ENCODE data around the gene MRPL52.
"Not testable (repeated sequence)": the region's sequence is repeated elsewhere in the genome, so short reads cannot be mapped to it uniquely, and the experiment has no call there.

The MRPL52 gene

DNA sequence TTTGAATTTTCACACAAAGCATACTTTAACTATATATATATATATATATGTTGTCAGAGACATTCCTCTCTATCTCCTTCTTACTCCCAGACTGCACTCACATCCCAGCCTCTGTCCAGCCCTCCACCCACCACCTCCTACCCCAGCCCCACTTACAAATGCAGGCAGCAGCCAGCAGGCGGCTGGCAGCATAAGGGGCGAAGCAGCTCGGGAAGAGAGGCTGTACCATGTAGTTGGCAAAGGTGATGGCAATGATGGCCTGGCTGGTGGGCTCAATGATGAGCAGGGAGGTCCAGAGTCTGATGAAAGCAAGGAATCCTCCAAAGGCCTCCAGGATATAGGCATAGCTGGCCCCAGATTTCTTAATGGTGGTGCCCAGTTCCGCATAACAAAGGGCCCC is 16.9 kb upstream of the MRPL52 start:
- DNase-seq: no peak

DNA sequence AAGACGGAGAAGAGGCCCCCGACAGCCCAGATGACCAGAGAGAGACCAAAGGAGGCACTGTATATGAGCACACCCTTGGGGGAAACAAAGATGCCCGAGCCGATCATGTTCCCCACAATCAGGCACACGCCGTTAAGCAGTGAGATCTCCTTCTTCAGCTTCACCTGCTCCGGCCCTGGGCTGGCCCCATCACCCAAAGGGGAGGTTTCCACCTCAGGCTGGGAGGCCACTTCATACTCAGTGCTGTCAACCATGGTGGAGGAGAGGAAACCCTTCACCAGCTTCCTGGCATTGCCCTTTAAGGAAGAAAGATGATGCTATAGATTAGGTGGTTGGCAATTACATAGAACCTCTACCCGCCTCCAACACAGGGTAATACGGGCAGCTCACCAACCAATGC is 16.5 kb upstream of the MRPL52 start:
- DNase-seq: no peak

DNA sequence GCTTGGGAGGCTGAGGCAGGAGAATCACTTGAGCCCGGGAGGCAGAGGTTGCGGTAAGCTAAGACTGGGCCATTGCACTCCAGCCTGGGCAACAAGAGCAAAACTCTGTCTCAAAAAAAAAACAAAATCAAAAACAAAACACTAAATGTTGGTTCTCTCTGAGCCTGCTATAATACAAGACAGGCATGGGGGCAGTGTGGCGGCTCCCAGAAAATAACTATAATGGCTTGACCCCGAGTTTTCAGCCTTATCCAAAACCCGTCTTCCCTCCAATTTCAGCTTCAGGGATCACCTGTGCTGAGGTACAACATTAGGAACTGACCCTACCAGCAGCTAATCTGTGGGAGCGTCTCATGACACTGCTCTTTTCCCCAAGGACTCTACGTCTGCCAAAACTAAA is 15.3 kb upstream of the MRPL52 start:
- no peak for DNase-seq

DNA sequence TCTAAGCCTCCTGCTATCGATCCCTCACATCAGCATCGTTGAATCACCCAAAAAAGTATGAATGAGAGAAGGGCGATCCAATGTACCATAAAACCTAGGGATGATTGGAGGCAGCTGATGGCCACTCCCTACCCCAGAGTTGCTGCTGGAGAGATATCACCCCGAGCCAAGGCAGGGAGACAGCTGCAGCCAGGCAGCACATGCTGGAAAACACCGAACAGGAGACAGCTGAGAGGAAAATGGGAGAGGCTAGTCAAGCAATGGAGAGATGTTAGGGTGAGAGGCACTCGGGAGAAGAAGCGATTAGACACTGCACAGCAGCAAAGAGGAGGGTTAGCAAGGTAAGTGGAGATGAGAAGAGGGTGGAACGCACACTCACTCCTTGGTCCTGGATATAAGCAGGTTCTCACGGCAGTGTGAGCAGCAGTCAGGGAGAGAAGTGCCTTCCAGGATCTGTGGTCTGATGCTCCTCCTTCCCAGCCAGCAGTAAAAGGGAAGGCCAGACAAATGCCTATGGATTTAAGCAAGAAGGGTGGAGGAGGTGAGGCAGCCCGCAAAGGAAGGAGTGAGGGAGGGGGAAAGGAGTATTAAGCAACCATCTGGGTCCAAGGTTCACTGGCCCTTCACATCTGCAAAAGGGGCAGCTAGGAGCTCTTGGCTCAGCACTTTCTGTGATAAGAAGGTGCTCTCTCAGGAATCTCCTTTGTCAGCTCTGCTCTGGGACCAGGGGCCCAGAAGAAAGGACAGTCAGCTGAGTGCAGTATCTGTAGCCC is 14.6 kb upstream of the MRPL52 start, which contains the start of gene SLC7A7:
SLC7A7 (minus strand) TSS at position 495 of the 773 bp plus-strand sequence. CDS start 2,037 bp downstream, outside the sequence.
- DNase-seq: no peak

DNA sequence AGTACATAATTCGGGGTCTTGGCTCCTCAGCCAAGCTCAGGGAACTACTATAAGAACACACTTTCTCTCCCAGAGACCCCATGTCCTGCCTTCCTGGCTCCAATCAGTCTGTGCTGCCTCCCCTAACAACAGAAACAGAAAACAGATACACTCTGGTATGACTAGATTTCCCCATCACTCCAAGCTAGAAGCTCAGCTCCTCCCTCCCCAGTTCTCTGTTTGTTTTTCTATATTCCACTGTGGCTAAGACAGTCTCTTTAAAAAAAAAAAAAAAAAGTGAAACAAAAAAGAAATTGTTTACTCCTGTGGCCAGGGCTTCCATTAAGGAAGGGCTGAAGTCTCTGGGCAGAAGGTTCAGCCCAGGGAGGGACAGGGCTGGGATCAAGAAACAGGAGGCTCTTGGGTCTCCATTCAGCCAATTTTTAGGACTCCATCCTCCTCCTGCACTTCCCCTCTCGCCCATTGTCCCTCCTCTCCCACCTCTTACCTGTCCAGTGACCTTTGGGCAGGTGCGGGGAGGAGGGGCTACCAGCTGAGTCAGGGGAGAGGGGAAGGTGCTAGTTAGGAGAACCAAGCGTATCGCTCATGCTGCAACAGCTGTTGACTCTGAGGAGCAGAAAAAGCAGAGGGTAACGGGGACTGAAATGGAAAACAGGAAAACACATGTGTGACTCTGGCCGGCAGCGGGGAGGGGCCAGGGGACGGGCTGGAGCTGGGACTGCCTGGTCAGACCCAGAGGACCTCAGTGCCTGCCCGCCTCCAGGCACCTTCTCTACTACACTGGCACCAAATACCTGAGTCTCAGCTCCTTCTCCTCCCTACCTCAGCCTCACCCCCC is 10.3 kb upstream of the MRPL52 start:
- DNase-seq: no peak

DNA sequence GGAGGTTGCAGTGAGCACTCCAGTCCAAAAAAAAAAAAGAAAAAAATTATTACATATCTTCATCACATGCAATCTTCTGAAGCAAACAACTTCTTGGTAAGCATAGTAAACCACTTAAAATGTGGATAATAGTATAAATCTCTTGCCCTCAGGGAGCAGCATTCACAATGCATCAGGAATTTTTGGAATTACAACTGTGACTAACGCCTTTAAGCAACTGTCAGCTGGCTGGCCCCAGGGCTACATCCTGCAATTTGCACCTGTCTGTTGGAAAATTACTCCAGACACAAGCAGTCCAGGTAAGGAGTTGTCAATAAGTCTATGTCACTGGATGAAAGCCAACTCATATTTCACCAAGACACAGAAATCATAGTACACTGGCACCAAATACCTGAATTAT is 9.0 kb upstream of the MRPL52 start:
- DNase-seq: no peak

DNA sequence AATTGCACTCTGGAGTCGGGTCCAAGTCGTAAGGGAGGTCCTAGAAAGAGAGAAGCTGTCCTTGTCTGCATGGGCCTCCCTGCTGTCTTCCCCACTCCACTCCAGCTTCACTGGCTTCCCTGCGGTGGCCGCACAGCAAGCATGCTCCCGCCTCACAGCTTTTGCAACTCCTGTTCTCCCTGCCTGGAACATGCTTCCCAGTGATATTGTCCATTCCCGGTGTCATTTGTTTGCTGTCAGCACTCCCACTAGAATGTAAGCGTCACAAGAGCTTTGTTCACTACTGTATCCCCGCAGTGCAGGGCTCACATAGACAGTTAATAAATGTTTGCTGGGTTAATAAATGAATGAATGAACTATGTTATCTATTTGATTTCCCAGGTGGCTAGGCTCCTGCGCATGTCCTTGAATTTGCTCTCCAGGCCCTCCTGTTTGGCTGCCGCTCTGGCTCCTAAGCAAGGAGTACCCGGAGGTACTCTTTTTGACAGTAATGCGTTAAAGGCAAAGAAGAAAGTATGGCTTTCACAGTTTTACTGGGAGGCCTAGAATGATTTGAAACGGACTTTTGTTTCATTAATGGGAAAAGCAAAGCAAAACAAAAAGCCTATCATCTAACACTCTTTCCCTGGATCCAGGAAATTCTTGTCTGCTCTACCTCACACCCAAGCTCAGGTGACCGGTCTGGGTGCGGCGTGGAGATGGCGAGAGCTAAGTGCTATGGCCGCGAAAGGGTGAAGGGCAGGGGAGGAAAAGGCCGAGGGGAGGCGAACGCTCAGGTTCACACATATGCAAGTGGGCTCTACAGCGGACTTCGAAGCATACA is 8.3 kb upstream of the MRPL52 start:
- DNase-seq: no peak

DNA sequence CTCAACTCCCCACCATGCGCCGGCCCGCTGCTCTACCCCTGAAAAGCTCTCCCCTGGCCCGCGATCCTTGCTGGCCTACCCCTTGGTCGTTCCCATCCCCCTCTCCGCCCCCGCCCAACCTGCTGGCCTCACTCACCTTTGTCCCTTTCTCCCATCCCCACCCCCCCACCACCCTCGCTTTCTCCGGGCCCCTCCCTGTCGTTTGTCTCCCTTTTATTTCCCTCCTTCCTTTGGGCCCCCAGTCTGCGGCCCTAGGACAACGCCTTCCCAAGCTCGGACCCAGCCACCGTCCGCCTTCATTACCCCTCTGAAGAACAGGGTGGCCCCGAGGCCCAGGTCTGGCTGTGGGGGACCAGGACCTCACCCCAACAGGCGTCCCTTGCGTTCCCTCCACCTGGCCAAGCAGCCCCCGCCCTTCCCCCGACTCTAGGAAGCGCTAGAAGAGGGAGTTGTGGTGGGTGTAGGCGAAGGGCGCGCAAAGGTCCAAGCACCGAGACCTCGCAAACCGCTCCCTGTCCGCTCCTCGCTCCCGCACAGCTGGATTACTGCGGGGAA is 7.6 kb upstream of the MRPL52 start:
- no peak for DNase-seq

DNA sequence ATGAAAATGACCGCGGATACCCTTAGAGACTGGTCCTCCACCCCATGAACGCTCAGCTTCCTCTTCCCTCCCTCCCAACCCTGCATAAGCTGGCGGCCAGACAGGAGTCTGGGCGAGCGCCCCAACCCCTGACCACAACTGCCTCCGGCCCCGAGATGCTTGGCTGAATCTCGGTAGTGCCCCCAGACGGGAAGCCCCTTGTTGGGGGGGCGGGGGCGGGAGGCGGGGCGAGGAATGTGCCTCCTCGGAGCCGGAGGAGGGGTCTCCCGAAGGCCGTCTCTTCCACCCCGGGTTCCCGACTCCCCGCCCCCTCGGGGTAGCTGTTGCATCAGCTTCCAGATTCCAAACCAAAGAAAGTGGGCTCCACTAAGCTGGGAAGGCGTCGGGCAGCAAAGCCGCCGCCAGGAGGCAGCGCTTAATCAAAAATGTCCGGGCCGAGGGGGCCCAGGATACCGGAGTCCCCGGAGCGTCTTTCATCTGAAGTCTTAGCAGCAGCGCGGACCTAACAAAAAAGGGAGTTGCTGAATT is 7.1 kb upstream of the MRPL52 start:
- DNase-seq: peak; percentile 74

DNA sequence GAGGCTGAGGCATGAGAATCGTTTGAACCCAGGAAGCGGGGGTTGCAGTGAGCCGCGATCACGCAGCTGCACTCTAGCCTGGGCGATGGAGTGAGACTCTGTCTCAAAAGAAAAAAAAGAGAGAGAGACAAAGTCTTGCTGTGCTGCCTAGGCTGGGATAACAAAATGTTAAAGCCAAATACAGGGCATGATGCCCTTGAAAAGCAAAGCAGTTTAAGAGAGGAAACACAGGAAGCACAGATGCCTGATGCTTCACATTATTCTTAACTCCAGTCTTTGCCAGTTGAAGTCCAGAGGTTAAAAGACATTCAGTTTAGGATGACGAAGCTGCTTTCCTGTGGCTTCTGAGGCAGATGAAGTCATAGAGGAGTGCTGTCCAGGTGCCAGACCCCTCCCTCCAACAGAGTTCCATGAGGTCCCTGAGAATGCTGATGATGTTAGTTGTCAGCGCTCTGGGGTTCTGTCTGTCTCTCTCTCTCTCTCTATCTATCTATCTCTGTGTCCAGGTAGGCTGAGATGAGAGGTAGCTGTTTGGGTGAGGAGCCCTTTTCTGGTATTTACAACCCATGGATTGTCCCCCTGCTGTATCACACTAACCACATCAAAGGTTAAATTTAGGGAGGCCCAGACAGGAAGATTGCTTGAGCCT is 4.9 kb upstream of the MRPL52 start:
- DNase-seq: no peak

DNA sequence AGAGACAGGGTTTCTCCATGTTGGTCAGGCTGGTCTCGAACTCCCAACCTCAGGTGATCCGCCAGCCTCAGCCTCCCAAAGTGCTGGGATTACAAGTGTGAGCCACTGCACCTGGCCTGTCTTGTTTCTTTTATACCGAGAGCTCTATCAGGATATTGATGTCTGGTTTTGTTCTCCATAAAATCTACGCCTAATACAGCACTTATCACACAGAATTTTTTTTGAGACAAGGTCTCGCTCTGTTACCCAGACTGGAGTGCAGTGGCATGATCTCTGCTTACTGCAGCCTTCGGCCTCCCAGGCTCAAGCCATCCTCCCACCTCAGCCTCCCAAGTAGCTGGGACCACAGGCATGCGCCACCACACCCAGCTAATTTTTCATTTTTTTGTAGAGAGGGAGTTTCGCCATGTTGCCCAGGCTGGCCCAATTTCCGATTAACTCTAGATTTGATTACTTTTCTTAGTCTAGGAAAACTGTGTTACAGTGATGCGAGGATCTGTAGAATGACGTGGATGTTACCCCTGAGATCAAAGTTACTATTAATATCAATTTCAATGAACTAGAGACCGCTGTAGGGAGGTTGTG is 519 bp upstream of the MRPL52 start:
- not testable (repeated sequence) for DNase-seq

DNA sequence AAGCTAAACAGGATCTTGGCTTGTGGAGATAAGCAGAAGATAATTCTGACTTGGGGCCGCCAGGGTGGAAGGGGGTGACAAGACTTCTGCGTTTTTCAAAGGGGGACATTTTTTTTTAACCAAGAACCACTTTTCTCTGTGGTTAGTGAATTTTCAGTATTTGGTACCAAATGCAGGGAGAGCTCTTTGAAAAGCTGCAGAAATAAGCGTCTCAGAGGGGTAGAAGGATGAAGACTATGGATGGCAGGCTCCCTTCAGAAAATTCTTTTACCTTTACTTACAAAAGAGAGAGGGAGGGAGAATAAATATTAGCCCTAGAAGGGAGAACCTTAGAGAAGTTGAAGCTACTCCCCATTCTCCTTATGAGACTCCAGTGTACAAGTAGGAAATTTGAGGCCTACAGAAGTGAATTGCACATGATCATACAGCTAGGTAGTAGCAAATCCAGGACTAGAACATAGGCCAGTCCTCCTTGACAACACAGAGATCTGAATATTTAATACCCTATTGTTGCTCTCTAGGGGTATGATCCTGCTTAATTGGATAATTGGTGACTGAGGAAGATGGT is 840 bp downstream of the MRPL52 start:
- DNase-seq: no peak

DNA sequence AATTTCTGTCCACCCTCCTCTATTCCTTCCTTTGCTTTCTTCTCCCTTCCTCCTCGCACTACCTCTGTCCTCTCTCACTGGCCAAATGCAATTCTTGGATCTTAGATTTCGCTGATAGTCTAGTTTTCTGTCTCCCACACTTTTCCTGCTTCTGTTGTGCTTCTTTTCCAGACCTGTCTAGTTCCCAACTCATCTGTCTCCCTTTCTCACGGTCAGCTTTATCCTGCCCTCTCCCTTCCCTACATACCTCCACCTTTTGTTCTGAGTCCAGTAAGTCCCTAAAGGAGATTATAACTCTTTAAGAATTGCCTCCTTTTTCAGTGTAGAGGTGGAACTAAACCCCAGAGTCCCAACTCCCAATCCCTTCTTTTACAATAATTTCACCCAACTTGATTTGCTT is 5.8 kb downstream of the MRPL52 start:
- no peak for DNase-seq

DNA sequence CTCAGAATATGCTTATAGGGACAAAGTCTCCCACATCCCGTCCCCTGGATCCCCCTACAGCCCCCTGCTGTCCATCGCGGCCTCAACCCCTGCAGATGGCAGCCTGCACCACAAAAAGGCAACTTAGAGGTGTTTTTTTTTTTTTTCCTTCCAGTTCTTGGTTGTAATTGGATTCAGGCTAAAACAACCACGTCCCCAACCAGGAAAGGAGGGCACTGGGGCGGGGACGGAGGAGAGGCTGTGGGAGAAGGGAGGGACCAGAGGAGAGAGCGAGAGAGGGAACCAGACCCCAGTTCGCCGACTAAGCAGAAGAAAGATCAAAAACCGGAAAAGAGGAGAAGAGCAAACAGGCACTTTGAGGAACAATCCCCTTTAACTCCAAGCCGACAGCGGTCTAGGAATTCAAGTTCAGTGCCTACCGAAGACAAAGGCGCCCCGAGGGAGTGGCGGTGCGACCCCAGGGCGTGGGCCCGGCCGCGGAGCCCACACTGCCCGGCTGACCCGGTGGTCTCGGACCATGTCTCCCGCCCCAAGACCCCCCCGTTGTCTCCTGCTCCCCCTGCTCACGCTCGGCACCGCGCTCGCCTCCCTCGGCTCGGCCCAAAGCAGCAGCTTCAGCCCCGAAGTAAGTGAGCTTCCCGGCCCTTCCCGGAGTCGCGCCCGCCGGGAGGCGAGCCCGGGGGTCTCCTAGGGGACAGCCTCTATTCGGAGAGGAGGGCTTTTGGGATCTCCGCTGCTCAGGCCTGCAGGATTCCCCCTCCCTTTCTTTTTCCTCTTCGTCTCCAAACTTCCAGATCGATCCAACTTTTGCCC is 6.8 kb downstream of the MRPL52 start, which contains the start of gene MMP14:
MMP14 (plus strand) TSS at position 285 of the 813 bp plus-strand sequence; CDS start at position 518, 233 bp downstream.
- no peak for DNase-seq

DNA sequence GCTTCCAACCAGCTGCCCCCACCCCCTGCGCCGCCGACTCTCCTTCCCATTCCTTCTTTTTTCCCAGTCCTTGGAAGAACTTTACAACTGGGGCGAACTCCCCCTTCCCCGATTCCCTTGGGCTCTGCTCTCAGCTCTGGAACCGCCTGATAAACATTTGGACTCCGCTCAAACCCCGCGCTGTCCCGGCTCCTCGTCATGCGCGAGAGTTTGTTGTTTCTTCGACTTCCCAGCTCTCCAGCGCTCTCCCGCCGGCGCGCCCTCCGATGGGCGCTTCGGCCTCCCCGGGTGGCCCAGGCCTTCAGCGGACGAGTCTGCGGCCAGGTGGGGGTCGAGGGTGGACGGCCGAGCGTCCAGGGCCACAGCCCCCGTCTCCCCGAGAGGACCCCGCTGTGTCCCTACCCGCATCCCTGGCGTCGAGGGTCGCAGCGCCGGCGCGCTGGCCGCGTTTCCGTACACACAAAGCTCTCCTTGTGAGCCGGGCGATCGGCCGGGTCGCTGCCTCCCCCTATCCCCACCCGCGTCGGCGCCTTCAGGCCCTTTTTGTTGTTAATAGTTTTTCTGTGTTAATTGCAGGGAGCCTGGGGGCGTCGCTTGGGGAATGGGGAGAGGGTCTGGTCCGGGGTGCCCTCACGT is 7.5 kb downstream of the MRPL52 start:
- DNase-seq: no peak

DNA sequence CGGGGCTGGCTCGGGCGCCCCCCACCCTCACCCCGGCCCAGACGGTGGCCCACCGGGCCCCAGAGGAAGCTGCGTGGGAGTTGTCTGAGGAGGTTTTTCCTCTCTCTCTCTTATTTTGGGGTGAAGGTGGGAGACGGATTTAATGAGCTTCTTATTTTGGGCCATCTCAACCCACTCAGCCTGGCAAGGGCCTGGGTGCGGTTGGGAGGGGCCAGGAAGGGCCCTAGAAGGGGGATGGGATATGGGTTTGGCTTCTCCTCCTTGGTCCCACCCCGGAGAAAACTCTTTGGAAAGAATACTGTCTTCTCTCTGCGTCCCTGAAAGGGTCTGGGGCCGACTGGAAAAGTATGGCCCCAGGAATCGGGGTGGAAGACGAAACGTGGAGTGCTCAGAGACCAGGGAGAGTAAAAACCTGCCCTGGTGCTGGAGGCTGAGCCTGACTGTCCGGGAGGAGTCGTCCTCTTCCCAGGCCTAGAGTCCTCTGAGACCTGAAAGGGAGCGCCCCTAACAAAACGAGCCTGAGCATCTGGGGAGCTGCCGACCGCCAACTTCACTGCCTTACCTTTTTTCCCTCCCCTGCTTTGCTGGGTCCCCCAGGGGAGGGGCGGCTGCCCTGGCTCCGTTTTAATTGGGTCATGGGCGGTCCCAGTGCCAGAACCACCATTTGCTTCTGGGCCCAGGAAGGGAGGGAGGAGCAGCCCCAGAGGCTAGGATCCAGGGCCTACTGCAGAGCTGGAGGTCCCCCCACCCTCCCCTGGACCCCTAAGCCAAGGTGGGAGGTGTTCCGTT is 8.3 kb downstream of the MRPL52 start:
- DNase-seq: no peak

DNA sequence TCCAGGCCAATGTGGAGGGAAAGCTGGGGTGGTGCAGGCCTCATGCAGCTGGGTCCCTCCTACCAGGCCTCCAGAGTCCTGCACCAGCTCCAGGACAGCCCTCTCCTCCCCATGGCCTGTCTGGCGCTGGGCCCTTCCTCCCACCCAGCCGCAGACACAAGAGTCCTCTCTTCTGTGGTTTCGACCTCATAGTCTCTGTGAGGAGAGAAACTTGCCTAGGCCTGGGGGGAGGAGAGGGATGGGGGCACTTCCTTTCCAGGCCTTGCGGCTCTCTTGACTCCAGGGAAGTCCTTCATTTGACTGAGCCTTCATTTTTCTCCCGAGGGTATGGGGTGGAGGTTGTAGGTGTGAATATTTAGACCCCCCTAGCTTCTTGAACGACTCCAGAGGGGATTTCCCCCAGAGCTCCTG is 8.9 kb downstream of the MRPL52 start:
- no peak for DNase-seq

DNA sequence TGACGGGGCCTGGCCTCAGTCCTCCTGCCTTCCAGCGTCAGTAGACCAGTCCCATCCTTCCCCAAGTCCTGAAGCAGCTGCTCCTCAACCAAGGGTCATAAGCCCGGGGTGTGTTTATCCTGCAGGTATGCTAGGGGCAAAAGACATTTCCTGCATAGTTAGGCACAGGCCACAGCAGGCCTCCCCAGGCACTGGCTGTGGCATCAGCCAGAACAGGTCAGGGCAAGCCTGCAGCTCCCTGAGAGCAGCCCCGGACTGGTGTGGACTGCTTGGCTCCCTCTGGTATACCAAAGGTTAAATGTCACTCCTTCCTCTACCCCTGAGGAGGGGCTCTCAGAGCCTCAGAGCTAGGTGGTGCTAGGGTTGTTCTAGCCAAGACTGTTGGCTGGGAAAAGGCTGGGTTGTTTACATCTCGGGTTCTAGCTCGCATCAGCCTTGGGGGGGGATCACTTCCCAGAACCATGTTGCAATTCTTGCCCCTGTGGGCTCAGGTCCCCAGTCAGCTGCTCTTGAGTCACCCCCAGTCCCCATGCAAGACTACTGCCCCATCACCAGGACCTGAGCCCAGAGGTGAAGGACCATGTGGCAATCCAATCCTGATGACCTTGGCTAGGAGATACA is 9.6 kb downstream of the MRPL52 start:
- no peak for DNase-seq

Data from CD4-positive, alpha-beta T cell treated with Interleukin-1 beta for 1 hour (primary cell).